IPS DF 19.7 (cell line): ENCODE measurements around the gene MAPT.
"Not testable (repeated sequence)": the region's sequence is repeated elsewhere in the genome, so short reads cannot be mapped to it uniquely, and the experiment has no call there.

Experiments used
- DNase-seq: peaks from one replicate; pipeline ENCODE4 v3.0.0-alpha.2; 2013; ENCODE audit warnings: low read depth, low spot score

The MAPT gene

DNA sequence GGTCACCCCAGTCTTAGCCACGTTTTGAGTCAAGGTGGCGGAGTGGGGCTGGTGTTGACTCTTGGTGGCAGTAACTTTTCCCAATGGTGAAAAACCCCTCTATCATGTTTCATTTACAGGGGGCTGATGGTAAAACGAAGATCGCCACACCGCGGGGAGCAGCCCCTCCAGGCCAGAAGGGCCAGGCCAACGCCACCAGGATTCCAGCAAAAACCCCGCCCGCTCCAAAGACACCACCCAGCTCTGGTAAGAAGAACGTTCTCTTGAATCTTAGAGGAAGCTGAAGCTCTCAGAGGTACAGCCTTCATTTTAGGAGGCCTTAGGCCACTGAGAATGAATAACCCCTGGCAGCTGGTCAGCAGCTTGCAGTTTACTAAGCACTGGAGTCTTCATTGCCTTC lies 97.0 kb downstream of the MAPT start:
- no peak for DNase-seq

DNA sequence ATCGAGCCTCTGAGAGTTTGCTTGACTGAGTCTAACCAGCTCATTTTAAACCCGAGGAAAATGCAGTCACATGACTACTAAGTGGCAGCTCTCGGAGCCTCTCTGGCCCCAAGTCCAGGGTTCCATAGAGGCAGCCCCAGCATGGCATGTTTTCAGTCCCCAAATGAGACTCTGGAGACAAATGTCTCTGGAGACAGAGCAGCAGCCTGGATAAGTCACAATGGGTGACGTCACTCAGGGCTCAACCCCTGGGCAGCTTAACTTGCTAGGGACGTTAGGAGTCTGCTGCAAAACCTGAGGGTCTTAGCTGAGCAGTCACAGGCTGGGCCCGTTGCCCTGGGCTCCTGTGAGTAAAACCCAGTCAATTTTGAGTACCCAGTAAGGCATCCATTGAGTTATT lies 97.8 kb downstream of the MAPT start:
- no peak for DNase-seq

DNA sequence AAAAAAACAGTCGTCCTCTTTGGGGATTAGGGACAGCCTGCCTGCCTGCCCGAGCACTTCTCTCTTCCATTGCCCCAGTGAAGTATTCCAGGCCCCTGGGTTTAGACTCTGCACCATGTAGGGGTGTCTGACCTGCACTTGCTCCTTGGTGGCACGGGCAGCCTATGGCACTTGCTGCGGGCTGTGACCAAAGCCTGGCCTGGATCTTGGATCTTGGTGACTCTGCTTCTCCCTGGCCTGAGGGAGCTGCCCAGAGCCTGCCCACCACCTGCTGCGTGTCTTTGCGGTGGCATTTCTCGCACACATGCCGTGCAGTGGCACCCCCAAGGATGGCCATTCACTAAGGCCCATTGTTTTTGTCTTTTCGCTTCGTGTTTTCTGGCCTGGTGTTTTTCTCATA lies 98.5 kb downstream of the MAPT start:
- DNase-seq, result no peak

DNA sequence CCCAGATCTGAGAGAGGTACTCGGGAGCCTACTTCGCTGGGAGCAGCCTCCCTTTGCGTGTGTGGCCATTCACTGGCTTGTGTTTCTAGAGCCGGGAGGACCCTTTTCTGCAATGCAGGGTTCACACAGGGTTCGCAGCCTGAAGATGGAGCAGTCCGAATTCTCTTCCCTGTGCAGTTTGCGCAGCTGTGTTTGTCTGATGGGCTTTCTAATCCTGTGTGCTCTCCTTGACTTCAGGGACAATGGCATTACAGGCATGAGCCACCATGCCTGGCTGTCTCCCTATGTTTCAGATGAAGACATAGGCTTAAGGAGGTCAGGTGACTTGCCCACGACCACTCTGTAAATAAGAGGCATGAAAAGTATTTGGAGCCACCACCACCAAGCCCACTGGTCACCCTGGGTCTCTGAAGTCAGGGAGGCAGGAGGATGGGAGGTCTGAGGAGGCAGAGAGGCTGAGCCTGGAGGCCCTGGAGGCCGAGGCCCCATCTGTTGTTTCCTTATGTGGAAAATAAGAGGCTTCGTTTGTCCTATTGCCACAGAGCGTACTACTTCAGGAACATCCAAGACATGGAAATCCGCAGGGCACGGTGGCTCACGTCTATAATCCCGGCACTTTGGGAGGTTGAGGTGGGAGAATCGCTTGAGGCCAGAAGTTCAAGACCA lies 99.7 kb downstream of the MAPT start:
- no peak for DNase-seq

DNA sequence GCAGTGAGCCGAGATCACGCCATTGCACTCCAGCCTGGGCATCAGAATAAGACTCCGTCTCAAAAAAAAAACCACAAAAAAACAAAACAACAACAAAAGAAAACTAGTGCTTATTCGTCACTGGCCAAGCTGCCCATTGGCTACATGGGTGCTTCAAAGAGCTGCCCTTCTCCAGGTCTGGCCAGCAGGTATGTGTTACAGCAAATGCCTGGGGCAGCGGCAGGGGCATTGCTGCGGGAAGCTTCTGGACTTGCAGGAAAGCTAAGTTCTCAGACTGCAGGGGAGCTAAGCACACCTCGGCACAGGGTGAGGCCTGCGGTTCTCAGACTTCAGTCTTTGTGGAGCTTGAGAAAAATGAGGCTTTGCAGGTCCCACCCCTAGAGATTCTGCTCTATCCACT lies 100.6 kb downstream of the MAPT start:
- DNase-seq, result no peak

DNA sequence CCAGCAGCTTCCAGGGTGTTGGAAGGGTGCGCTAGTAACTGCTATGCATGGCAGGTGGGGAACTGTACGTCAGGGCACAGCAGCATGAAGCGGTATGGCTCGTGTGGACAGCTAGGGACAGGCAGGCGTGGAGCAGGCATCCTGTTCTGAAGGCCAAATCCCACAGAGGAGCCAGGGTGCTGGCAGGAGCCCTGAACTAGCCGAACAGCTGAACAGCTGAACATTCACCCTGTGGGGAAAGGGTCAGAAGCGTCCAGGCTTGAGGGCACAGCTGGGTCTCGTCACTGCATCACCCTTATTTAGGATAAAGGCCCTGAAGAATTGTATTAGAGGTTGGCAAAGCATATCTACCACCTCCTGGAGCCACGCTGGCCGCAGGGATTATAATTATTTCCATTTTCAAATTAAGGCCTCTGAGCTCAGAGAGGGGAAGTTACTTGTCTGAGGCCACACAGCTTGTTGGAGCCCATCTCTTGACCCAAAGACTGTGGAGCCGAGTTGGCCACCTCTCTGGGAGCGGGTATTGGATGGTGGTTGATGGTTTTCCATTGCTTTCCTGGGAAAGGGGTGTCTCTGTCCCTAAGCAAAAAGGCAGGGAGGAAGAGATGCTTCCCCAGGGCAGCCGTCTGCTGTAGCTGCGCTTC lies 101.4 kb downstream of the MAPT start:
- DNase-seq, result no peak

DNA sequence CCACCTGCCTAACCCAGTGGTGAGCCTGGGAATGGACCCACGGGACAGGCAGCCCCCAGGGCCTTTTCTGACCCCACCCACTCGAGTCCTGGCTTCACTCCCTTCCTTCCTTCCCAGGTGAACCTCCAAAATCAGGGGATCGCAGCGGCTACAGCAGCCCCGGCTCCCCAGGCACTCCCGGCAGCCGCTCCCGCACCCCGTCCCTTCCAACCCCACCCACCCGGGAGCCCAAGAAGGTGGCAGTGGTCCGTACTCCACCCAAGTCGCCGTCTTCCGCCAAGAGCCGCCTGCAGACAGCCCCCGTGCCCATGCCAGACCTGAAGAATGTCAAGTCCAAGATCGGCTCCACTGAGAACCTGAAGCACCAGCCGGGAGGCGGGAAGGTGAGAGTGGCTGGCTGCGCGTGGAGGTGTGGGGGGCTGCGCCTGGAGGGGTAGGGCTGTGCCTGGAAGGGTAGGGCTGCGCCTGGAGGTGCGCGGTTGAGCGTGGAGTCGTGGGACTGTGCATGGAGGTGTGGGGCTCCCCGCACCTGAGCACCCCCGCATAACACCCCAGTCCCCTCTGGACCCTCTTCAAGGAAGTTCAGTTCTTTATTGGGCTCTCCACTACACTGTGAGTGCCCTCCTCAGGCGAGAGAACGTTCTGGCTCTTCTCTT lies 102.1 kb downstream of the MAPT start:
- no peak for DNase-seq

DNA sequence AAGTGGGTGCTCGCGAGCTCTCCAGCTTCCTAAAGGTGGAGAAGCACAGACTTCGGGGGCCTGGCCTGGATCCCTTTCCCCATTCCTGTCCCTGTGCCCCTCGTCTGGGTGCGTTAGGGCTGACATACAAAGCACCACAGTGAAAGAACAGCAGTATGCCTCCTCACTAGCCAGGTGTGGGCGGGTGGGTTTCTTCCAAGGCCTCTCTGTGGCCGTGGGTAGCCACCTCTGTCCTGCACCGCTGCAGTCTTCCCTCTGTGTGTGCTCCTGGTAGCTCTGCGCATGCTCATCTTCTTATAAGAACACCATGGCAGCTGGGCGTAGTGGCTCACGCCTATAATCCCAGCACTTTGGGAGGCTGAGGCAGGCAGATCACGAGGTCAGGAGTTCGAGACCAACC lies 102.8 kb downstream of the MAPT start:
- no peak for DNase-seq

DNA sequence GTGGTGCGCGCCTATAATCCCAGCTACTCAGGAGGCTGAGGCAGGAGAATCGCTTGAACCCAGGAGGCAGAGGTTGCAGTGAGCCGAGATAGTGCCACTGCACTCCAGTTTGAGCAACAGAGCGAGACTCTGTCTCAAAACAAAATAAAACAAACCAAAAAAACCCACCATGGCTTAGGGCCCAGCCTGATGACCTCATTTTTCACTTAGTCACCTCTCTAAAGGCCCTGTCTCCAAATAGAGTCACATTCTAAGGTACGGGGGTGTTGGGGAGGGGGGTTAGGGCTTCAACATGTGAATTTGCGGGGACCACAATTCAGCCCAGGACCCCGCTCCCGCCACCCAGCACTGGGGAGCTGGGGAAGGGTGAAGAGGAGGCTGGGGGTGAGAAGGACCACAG lies 103.3 kb downstream of the MAPT start:
- DNase-seq, result no peak

DNA sequence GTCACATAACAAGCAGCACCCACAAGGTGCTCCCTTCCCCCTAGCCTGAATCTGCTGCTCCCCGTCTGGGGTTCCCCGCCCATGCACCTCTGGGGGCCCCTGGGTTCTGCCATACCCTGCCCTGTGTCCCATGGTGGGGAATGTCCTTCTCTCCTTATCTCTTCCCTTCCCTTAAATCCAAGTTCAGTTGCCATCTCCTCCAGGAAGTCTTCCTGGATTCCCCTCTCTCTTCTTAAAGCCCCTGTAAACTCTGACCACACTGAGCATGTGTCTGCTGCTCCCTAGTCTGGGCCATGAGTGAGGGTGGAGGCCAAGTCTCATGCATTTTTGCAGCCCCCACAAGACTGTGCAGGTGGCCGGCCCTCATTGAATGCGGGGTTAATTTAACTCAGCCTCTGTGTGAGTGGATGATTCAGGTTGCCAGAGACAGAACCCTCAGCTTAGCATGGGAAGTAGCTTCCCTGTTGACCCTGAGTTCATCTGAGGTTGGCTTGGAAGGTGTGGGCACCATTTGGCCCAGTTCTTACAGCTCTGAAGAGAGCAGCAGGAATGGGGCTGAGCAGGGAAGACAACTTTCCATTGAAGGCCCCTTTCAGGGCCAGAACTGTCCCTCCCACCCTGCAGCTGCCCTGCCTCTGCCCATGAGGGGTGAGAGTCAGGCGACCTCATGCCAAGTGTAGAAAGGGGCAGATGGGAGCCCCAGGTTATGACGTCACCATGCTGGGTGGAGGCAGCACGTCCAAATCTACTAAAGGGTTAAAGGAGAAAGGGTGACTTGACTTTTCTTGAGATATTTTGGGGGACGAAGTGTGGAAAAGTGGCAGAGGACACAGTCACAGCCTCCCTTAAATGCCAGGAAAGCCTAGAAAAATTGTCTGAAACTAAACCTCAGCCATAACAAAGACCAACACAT lies 104.9 kb downstream of the MAPT start, which contains the start of gene STH:
Gene STH, plus strand, starts transcription at position 264 of the 913 bp plus-strand sequence. Its CDS starts 30 bp downstream, at position 294.
- DNase-seq, result no peak

DNA sequence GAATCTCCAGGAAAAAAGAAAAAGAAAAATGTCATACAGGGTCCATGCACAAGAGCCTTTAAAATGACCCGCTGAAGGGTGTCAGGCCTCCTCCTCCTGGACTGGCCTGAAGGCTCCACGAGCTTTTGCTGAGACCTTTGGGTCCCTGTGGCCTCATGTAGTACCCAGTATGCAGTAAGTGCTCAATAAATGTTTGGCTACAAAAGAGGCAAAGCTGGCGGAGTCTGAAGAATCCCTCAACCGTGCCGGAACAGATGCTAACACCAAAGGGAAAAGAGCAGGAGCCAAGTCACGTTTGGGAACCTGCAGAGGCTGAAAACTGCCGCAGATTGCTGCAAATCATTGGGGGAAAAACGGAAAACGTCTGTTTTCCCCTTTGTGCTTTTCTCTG lies 105.5 kb downstream of the MAPT start:
- no peak for DNase-seq

DNA sequence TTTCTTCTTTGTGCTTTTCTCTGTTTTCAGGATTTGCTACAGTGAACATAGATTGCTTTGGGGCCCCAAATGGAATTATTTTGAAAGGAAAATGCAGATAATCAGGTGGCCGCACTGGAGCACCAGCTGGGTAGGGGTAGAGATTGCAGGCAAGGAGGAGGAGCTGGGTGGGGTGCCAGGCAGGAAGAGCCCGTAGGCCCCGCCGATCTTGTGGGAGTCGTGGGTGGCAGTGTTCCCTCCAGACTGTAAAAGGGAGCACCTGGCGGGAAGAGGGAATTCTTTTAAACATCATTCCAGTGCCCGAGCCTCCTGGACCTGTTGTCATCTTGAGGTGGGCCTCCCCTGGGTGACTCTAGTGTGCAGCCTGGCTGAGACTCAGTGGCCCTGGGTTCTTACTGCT lies 105.9 kb downstream of the MAPT start:
- no peak for DNase-seq

DNA sequence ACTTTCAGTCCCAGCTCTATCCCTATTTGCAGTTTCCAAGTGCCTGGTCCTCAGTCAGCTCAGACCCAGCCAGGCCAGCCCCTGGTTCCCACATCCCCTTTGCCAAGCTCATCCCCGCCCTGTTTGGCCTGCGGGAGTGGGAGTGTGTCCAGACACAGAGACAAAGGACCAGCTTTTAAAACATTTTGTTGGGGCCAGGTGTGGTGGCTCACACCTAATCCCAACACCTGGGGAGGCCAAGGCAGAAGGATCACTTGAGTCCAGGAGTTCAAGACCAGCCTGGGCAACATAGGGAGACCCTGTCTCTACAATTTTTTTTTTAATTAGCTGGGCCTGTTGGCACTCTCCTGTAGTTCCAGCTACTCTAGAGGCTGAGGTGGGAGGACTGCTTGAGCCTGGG lies 106.4 kb downstream of the MAPT start:
- DNase-seq, result no peak

DNA sequence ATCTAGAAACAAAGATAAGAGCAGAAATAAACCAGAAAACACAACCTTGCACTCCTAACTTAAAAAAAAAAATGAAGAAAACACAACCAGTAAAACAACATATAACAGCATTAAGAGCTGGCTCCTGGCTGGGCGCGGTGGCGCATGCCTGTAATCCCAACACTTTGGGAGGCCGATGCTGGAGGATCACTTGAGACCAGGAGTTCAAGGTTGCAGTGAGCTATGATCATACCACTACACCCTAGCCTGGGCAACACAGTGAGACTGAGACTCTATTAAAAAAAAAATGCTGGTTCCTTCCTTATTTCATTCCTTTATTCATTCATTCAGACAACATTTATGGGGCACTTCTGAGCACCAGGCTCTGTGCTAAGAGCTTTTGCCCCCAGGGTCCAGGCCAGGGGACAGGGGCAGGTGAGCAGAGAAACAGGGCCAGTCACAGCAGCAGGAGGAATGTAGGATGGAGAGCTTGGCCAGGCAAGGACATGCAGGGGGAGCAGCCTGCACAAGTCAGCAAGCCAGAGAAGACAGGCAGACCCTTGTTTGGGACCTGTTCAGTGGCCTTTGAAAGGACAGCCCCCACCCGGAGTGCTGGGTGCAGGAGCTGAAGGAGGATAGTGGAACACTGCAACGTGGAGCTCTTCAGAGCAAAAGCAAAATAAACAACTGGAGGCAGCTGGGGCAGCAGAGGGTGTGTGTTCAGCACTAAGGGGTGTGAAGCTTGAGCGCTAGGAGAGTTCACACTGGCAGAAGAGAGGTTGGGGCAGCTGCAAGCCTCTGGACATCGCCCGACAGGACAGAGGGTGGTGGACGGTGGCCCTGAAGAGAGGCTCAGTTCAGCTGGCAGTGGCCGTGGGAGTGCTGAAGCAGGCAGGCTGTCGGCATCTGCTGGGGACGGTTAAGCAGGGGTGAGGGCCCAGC lies 107.3 kb downstream of the MAPT start:
- no peak for DNase-seq

DNA sequence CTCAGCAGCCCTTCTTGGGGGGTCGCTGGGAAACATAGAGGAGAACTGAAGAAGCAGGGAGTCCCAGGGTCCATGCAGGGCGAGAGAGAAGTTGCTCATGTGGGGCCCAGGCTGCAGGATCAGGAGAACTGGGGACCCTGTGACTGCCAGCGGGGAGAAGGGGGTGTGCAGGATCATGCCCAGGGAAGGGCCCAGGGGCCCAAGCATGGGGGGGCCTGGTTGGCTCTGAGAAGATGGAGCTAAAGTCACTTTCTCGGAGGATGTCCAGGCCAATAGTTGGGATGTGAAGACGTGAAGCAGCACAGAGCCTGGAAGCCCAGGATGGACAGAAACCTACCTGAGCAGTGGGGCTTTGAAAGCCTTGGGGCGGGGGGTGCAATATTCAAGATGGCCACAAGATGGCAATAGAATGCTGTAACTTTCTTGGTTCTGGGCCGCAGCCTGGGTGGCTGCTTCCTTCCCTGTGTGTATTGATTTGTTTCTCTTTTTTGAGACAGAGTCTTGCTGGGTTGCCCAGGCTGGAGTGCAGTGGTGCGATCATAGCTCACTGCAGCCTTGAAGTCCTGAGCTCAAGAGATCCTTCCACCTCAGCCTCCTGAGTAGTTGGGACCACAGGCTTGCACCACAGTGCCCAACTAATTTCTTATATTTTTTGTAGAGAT lies 108.1 kb downstream of the MAPT start:
- no peak for DNase-seq

DNA sequence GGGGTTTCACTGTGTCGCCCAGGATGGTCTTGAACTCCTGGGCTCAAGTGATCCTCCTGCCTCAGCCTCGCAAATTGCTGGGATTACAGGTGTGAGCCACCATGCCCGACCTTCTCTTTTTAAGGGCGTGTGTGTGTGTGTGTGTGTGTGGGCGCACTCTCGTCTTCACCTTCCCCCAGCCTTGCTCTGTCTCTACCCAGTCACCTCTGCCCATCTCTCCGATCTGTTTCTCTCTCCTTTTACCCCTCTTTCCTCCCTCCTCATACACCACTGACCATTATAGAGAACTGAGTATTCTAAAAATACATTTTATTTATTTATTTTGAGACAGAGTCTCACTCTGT lies 108.6 kb downstream of the MAPT start:
- DNase-seq, result no peak

DNA sequence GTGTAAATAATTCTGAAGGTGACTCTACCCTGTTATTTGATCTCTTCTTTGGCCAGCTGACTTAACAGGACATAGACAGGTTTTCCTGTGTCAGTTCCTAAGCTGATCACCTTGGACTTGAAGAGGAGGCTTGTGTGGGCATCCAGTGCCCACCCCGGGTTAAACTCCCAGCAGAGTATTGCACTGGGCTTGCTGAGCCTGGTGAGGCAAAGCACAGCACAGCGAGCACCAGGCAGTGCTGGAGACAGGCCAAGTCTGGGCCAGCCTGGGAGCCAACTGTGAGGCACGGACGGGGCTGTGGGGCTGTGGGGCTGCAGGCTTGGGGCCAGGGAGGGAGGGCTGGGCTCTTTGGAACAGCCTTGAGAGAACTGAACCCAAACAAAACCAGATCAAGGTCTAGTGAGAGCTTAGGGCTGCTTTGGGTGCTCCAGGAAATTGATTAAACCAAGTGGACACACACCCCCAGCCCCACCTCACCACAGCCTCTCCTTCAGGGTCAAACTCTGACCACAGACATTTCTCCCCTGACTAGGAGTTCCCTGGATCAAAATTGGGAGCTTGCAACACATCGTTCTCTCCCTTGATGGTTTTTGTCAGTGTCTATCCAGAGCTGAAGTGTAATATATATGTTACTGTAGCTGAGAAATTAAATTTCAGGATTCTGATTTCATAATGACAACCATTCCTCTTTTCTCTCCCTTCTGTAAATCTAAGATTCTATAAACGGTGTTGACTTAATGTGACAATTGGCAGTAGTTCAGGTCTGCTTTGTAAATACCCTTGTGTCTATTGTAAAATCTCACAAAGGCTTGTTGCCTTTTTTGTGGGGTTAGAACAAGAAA lies 109.8 kb downstream of the MAPT start:
- no peak for DNase-seq

DNA sequence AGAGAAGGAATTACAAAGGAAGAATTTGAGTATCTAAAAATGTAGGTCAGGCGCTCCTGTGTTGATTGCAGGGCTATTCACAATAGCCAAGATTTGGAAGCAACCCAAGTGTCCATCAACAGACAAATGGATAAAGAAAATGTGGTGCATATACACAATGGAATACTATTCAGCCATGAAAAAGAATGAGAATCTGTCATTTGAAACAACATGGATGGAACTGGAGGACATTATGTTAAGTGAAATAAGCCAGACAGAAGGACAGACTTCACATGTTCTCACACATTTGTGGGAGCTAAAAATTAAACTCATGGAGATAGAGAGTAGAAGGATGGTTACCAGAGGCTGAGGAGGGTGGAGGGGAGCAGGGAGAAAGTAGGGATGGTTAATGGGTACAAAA lies 111.7 kb downstream of the MAPT start:
- DNase-seq, result not testable (repeated sequence)

DNA sequence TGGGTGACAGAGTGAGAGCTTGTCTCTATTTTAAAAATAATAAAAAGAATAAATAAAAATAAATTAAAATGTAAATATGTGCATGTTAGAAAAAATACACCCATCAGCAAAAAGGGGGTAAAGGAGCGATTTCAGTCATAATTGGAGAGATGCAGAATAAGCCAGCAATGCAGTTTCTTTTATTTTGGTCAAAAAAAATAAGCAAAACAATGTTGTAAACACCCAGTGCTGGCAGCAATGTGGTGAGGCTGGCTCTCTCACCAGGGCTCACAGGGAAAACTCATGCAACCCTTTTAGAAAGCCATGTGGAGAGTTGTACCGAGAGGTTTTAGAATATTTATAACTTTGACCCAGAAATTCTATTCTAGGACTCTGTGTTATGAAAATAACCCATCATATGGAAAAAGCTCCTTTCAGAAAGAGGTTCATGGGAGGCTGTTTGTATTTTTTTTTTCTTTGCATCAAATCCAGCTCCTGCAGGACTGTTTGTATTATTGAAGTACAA lies 113.2 kb downstream of the MAPT start:
- no peak for DNase-seq
